Measurements from ENCODE around the gene CD99.
"Not testable (repeated sequence)": the region's sequence is repeated elsewhere in the genome, so short reads cannot be mapped to it uniquely, and the experiment has no call there.

The CD99 gene

GRCh38 chrX:2723286-2723879 lies 32.3 kb downstream of the CD99 start:
- Histone ChIP-seq H3K9me3 (ENCODE audit: control insufficient read depth, low read length) (no peaks in the 10 kb centered on the region), H3K27ac (ENCODE audit: insufficient read depth, low read depth, low read length, poor library complexity, severe bottlenecking) (no peak overlapping the region), H3K4me1 (ENCODE audit: control insufficient read depth, insufficient read depth, low read length) (no peaks in the 10 kb centered on the region), H3K4me3 (ENCODE audit: insufficient read depth, low read depth, low read length) (no peak overlapping the region), H3K27me3 (ENCODE audit: control insufficient read depth, insufficient read depth, low read length, poor library complexity, severe bottlenecking) (no peaks in the 10 kb centered on the region), H3K36me3 (ENCODE audit: control insufficient read depth, insufficient read depth, low read length) (peaks cover 26% of the 10 kb centered on the region)
- WGBS, 2 experiments, result 96 to 97% methylated on average over 19 to 20 of the region's 20 CpGs

GRCh38 chrX:2727264-2727663 lies 36.2 kb downstream of the CD99 start:
- H3K4me3 ChIP-seq (ENCODE audit: insufficient read depth, low read depth, low read length); H3K9me3 ChIP-seq (ENCODE audit: control insufficient read depth, low read length); H3K27ac ChIP-seq (ENCODE audit: insufficient read depth, low read depth, low read length, poor library complexity, severe bottlenecking); H3K4me1 ChIP-seq (ENCODE audit: control insufficient read depth, insufficient read depth, low read length); H3K27me3 ChIP-seq (ENCODE audit: control insufficient read depth, insufficient read depth, low read length, poor library complexity, severe bottlenecking): not testable (repeated sequence)
- peaks cover 17% of the 10 kb centered on the region for H3K36me3 ChIP-seq (ENCODE audit: control insufficient read depth, insufficient read depth, low read length)
- 91 to 98% methylated on average over 11 of the region's 11 CpGs for WGBS, 2 experiments

- Histone ChIP-seq H3K36me3 (ENCODE audit: control insufficient read depth, insufficient read depth, low read length) (peaks cover 9% of the 10 kb centered on the region), H3K4me3 (ENCODE audit: insufficient read depth, low read depth, low read length) (no peak overlapping the region), H3K27ac (ENCODE audit: insufficient read depth, low read depth, low read length, poor library complexity, severe bottlenecking) (no peak overlapping the region), H3K4me1 (ENCODE audit: control insufficient read depth, insufficient read depth, low read length) (no peaks in the 10 kb centered on the region), H3K9me3 (ENCODE audit: control insufficient read depth, low read length) (no peaks in the 10 kb centered on the region), H3K27me3 (ENCODE audit: control insufficient read depth, insufficient read depth, low read length, poor library complexity, severe bottlenecking) (no peaks in the 10 kb centered on the region)
- WGBS, 2 experiments, result 92 to 93% methylated on average over 9 of the region's 9 CpGs
Measured at GRCh38 chrX:2732076-2732475, 41.0 kb downstream of the CD99 start.

GRCh38 chrX:2732649-2733048 lies 41.6 kb downstream of the CD99 start:
- Histone ChIP-seq H3K9me3 (ENCODE audit: control insufficient read depth, low read length) (no peaks in the 10 kb centered on the region), H3K27ac (ENCODE audit: insufficient read depth, low read depth, low read length, poor library complexity, severe bottlenecking) (no peak overlapping the region), H3K27me3 (ENCODE audit: control insufficient read depth, insufficient read depth, low read length, poor library complexity, severe bottlenecking) (no peaks in the 10 kb centered on the region), H3K4me1 (ENCODE audit: control insufficient read depth, insufficient read depth, low read length) (no peaks in the 10 kb centered on the region), H3K36me3 (ENCODE audit: control insufficient read depth, insufficient read depth, low read length) (peaks cover 9% of the 10 kb centered on the region), H3K4me3 (ENCODE audit: insufficient read depth, low read depth, low read length) (no peak overlapping the region)

GRCh38 chrX:2733286-2733685 lies 42.2 kb downstream of the CD99 start:
- no peaks in the 10 kb centered on the region for H3K9me3 ChIP-seq (ENCODE audit: control insufficient read depth, low read length)

GRCh38 chrX:2735270-2735669 lies 44.2 kb downstream of the CD99 start:
- Histone ChIP-seq H3K27ac (ENCODE audit: insufficient read depth, low read depth, low read length, poor library complexity, severe bottlenecking) (no peak overlapping the region), H3K4me1 (ENCODE audit: control insufficient read depth, insufficient read depth, low read length) (no peaks in the 10 kb centered on the region), H3K36me3 (ENCODE audit: control insufficient read depth, insufficient read depth, low read length) (peaks cover 5% of the 10 kb centered on the region), H3K27me3 (ENCODE audit: control insufficient read depth, insufficient read depth, low read length, poor library complexity, severe bottlenecking) (no peaks in the 10 kb centered on the region), H3K9me3 (ENCODE audit: control insufficient read depth, low read length) (no peaks in the 10 kb centered on the region), H3K4me3 (ENCODE audit: insufficient read depth, low read depth, low read length) (no peak overlapping the region)
- WGBS, 2 experiments, result 96 to 99% methylated on average over 3 to 4 of the region's 4 CpGs

More at GRCh38 chrX:2733286-2733685, 42.2 kb downstream of the CD99 start:
- no peaks in the 10 kb centered on the region for H3K4me1 ChIP-seq (ENCODE audit: control insufficient read depth, insufficient read depth, low read length)
- H3K36me3 ChIP-seq (ENCODE audit: control insufficient read depth, insufficient read depth, low read length), result peaks cover 8% of the 10 kb centered on the region
- 92 to 94% methylated on average over 9 of the region's 9 CpGs for whole genome bisulfite sequencing, 2 experiments
- H3K27ac ChIP-seq (ENCODE audit: insufficient read depth, low read depth, low read length, poor library complexity, severe bottlenecking), result no peak overlapping the region
- H3K27me3 ChIP-seq (ENCODE audit: control insufficient read depth, insufficient read depth, low read length, poor library complexity, severe bottlenecking), result no peaks in the 10 kb centered on the region
- H3K4me3 ChIP-seq (ENCODE audit: insufficient read depth, low read depth, low read length), result no peak overlapping the region

- Histone ChIP-seq H3K27ac (ENCODE audit: insufficient read depth, low read depth, low read length, poor library complexity, severe bottlenecking) (no peak overlapping the region), H3K36me3 (ENCODE audit: control insufficient read depth, insufficient read depth, low read length) (peaks cover 5% of the 10 kb centered on the region), H3K27me3 (ENCODE audit: control insufficient read depth, insufficient read depth, low read length, poor library complexity, severe bottlenecking) (no peaks in the 10 kb centered on the region), H3K9me3 (ENCODE audit: control insufficient read depth, low read length) (no peaks in the 10 kb centered on the region), H3K4me3 (ENCODE audit: insufficient read depth, low read depth, low read length) (no peak overlapping the region), H3K4me1 (ENCODE audit: control insufficient read depth, insufficient read depth, low read length) (no peaks in the 10 kb centered on the region)
- 93% methylated on average over 11 of the region's 11 CpGs for WGBS, 2 experiments
Measured at GRCh38 chrX:2740672-2741071, 49.6 kb downstream of the CD99 start.

GRCh38 chrX:2741386-2741785 lies 50.3 kb downstream of the CD99 start:
- Histone ChIP-seq H3K27ac (ENCODE audit: insufficient read depth, low read depth, low read length, poor library complexity, severe bottlenecking) (no peak overlapping the region), H3K9me3 (ENCODE audit: control insufficient read depth, low read length) (no peaks in the 10 kb centered on the region), H3K4me3 (ENCODE audit: insufficient read depth, low read depth, low read length) (no peak overlapping the region), H3K36me3 (ENCODE audit: control insufficient read depth, insufficient read depth, low read length) (peaks cover 5% of the 10 kb centered on the region), H3K27me3 (ENCODE audit: control insufficient read depth, insufficient read depth, low read length, poor library complexity, severe bottlenecking) (no peaks in the 10 kb centered on the region), H3K4me1 (ENCODE audit: control insufficient read depth, insufficient read depth, low read length) (no peaks in the 10 kb centered on the region)
- 96% methylated on average over 3 of the region's 3 CpGs for WGBS, 2 experiments

GRCh38 chrX:2746250-2746649 lies 55.2 kb downstream of the CD99 start:
- H3K4me1 ChIP-seq (ENCODE audit: control insufficient read depth, insufficient read depth, low read length); H3K27me3 ChIP-seq (ENCODE audit: control insufficient read depth, insufficient read depth, low read length, poor library complexity, severe bottlenecking); H3K36me3 ChIP-seq (ENCODE audit: control insufficient read depth, insufficient read depth, low read length); H3K27ac ChIP-seq (ENCODE audit: insufficient read depth, low read depth, low read length, poor library complexity, severe bottlenecking); H3K9me3 ChIP-seq (ENCODE audit: control insufficient read depth, low read length); H3K4me3 ChIP-seq (ENCODE audit: insufficient read depth, low read depth, low read length): not testable (repeated sequence)
- WGBS, 2 experiments, result 93 to 97% methylated on average over 4 to 5 of the region's 6 CpGs

GRCh38 chrX:2748171-2748814 lies 57.2 kb downstream of the CD99 start:
- H3K36me3 ChIP-seq (ENCODE audit: control insufficient read depth, insufficient read depth, low read length), result no peaks in the 10 kb centered on the region
- H3K4me1 ChIP-seq (ENCODE audit: control insufficient read depth, insufficient read depth, low read length), result no peaks in the 10 kb centered on the region
- no peak overlapping the region for H3K4me3 ChIP-seq (ENCODE audit: insufficient read depth, low read depth, low read length)
- H3K27ac ChIP-seq (ENCODE audit: insufficient read depth, low read depth, low read length, poor library complexity, severe bottlenecking), result no peak overlapping the region
- no peaks in the 10 kb centered on the region for H3K27me3 ChIP-seq (ENCODE audit: control insufficient read depth, insufficient read depth, low read length, poor library complexity, severe bottlenecking)
- 92 to 94% methylated on average over 8 of the region's 8 CpGs for WGBS, 2 experiments
- no peaks in the 10 kb centered on the region for H3K9me3 ChIP-seq (ENCODE audit: control insufficient read depth, low read length)
